HG03354 (cell line): ENCODE measurements around the gene SYCP2.
"Not testable (repeated sequence)": the region's sequence is repeated elsewhere in the genome, so short reads cannot be mapped to it uniquely, and the experiment has no call there.

Source experiments
- ATAC-seq: cut with Tn5 transposase; IDR thresholded peaks from one replicate; pipeline ENCODE4 v1.9.1; 2021; ENCODE audit warnings: mild to moderate bottlenecking; ENCODE audit not compliant: unreplicated experiment, poor library complexity, severe bottlenecking

The SYCP2 gene

GRCh38 chr20:59912609-59913008, 20.8 kb downstream of the SYCP2 start:
- no peak for ATAC-seq

GRCh38 chr20:59911041-59911440, 22.4 kb downstream of the SYCP2 start:
- no peak for ATAC-seq

GRCh38 chr20:59908855-59909254, 24.6 kb downstream of the SYCP2 start:
- no peak for ATAC-seq

- ATAC-seq, result no peak
Observed at GRCh38 chr20:59903621-59904020, 29.8 kb downstream of the SYCP2 start.

GRCh38 chr20:59902470-59902869, 31.0 kb downstream of the SYCP2 start:
- no peak for ATAC-seq

GRCh38 chr20:59895908-59896307, 37.5 kb downstream of the SYCP2 start:
- ATAC-seq, result no peak

GRCh38 chr20:59891581-59891980, 41.9 kb downstream of the SYCP2 start:
- no peak for ATAC-seq

- ATAC-seq, result not testable (repeated sequence)
Observed at GRCh38 chr20:59890035-59890434, 43.4 kb downstream of the SYCP2 start.

GRCh38 chr20:59888050-59888449, 45.4 kb downstream of the SYCP2 start:
- no peak for ATAC-seq

GRCh38 chr20:59884494-59884893, 48.9 kb downstream of the SYCP2 start:
- ATAC-seq, result no peak

- no peak for ATAC-seq
Observed at GRCh38 chr20:59880198-59880597, 53.2 kb downstream of the SYCP2 start.

- no peak for ATAC-seq
Observed at GRCh38 chr20:59873409-59873808, 60.0 kb downstream of the SYCP2 start.

GRCh38 chr20:59871096-59871495, 62.3 kb downstream of the SYCP2 start:
- ATAC-seq, result no peak

- no peak for ATAC-seq
Observed at GRCh38 chr20:59866338-59866737, 67.1 kb downstream of the SYCP2 start.

- ATAC-seq, result no peak
Observed at GRCh38 chr20:59864726-59865125, 68.7 kb downstream of the SYCP2 start.

GRCh38 chr20:59863058-59863457, 70.4 kb downstream of the SYCP2 start:
- ATAC-seq, result no peak

GRCh38 chr20:59861401-59861800, 72.0 kb downstream of the SYCP2 start:
- no peak for ATAC-seq

GRCh38 chr20:59858425-59858824, 75.0 kb downstream of the SYCP2 start:
- ATAC-seq, result no peak

- no peak for ATAC-seq
Observed at GRCh38 chr20:59857966-59858365, 75.5 kb downstream of the SYCP2 start.

- ATAC-seq, result not testable (repeated sequence)
Observed at GRCh38 chr20:59856941-59857340, 76.5 kb downstream of the SYCP2 start.

GRCh38 chr20:59856526-59856925, 76.9 kb downstream of the SYCP2 start:
- not testable (repeated sequence) for ATAC-seq

GRCh38 chr20:59850018-59850641, 83.3 kb downstream of the SYCP2 start:
- ATAC-seq, result peak; percentile 54
